DMS 273 treated with DMSO at 0.1 percent for 48 hours (cell line): ENCODE measurements around the gene PRDM16.

Source experiments
- DNase-seq: peaks from one replicate; lab custom pipeline; 2025; lab: John Stamatoyannopoulos, UW

PRDM16 gene

GRCh38 chr1:3141129-3141528 is 72.1 kb downstream of the PRDM16 start:
- no peak for DNase-seq

- no peak for DNase-seq
Measured at GRCh38 chr1:3141836-3142235, 72.8 kb downstream of the PRDM16 start.

GRCh38 chr1:3142236-3142635 is 73.2 kb downstream of the PRDM16 start:
- DNase-seq: no peak

- DNase-seq: no peak
Measured at GRCh38 chr1:3142751-3143150, 73.7 kb downstream of the PRDM16 start.

- no peak for DNase-seq
Measured at GRCh38 chr1:3145532-3146325, 76.7 kb downstream of the PRDM16 start.

GRCh38 chr1:3146458-3146857 is 77.5 kb downstream of the PRDM16 start:
- no peak for DNase-seq

GRCh38 chr1:3146907-3147306 is 77.9 kb downstream of the PRDM16 start:
- no peak for DNase-seq

- no peak for DNase-seq
Measured at GRCh38 chr1:3148171-3148570, 79.2 kb downstream of the PRDM16 start.

- no peak for DNase-seq
Measured at GRCh38 chr1:3149277-3149676, 80.3 kb downstream of the PRDM16 start.

- no peak for DNase-seq
Measured at GRCh38 chr1:3151456-3151855, 82.5 kb downstream of the PRDM16 start.

- no peak for DNase-seq
Measured at GRCh38 chr1:3152143-3152542, 83.1 kb downstream of the PRDM16 start.

- no peak for DNase-seq
Measured at GRCh38 chr1:3153197-3153596, 84.2 kb downstream of the PRDM16 start.

GRCh38 chr1:3153902-3154795 is 85.1 kb downstream of the PRDM16 start:
- DNase-seq: no peak

- DNase-seq: no peak
Measured at GRCh38 chr1:3155056-3155925, 86.3 kb downstream of the PRDM16 start.

GRCh38 chr1:3155926-3156220 is 86.9 kb downstream of the PRDM16 start:
- no peak for DNase-seq

GRCh38 chr1:3156936-3157335 is 87.9 kb downstream of the PRDM16 start:
- DNase-seq: no peak

- no peak for DNase-seq
Measured at GRCh38 chr1:3158347-3158746, 89.3 kb downstream of the PRDM16 start.

- DNase-seq: no peak
Measured at GRCh38 chr1:3159121-3159520, 90.1 kb downstream of the PRDM16 start.

GRCh38 chr1:3159996-3160395 is 91.0 kb downstream of the PRDM16 start:
- no peak for DNase-seq

GRCh38 chr1:3160647-3161145 is 91.7 kb downstream of the PRDM16 start:
- DNase-seq: no peak

- DNase-seq: no peak
Measured at GRCh38 chr1:3161176-3161840, 92.3 kb downstream of the PRDM16 start.
